SIG-M5 treated with dmso at 0.1 percent for 504 hours (cell line): ENCODE data around the gene LRP10.
A peak's percentile ranks its signal among the peaks of the same experiment; 100 is the strongest.

ENCODE experiments used
- DNase-seq: peaks from one replicate; lab custom pipeline; 2025; ENCODE audit not compliant: unreplicated experiment; lab: John Stamatoyannopoulos, UW

Gene LRP10

GRCh38 chr14:22915886-22916521 lies 44.5 kb downstream of the LRP10 start:
- DNase-seq: peak; percentile 83

- DNase-seq: peak; percentile 100
These were observed 47.5 kb downstream of the LRP10 start, which contains the start of gene RBM23 for GRCh38 chr14:22918804-22919600. TSS of gene RBM23 (minus strand) at chr14:22919149.

- DNase-seq: no peak
These were observed 48.0 kb downstream of the LRP10 start for GRCh38 chr14:22919601-22919921.

GRCh38 chr14:22920697-22921096 lies 49.2 kb downstream of the LRP10 start:
- DNase-seq: no peak

- no peak for DNase-seq
These were observed 50.8 kb downstream of the LRP10 start for GRCh38 chr14:22922294-22922693.

GRCh38 chr14:22923746-22924145 lies 52.2 kb downstream of the LRP10 start:
- DNase-seq: no peak

- DNase-seq: no peak
These were observed 54.0 kb downstream of the LRP10 start for GRCh38 chr14:22925513-22925912.

- DNase-seq: no peak
These were observed 54.8 kb downstream of the LRP10 start for GRCh38 chr14:22926316-22926715.

GRCh38 chr14:22928237-22929103 lies 56.9 kb downstream of the LRP10 start:
- DNase-seq: no peak

- DNase-seq: peak; percentile 99
These were observed 57.8 kb downstream of the LRP10 start, which contains the start of gene PRMT5 for GRCh38 chr14:22929104-22929960. TSS of gene PRMT5 (minus strand) at chr14:22929376. CDS start at chr14:22929361, 15 bp downstream.

- no peak for DNase-seq
These were observed 58.4 kb downstream of the LRP10 start for GRCh38 chr14:22929961-22930364.
